Measurements from ENCODE around the gene NAXD. TPM values are rescaled to one million over a fixed set of nuclear protein-coding genes. Genes with fewer than 3 reads are reported as not detected.
A peak's percentile ranks its signal among the peaks of the same experiment; 100 is the strongest.

NAXD gene
- total and polyA plus RNA-seq, 12 donors = 48.5 to 107 (median 62.9) TPM

DNA sequence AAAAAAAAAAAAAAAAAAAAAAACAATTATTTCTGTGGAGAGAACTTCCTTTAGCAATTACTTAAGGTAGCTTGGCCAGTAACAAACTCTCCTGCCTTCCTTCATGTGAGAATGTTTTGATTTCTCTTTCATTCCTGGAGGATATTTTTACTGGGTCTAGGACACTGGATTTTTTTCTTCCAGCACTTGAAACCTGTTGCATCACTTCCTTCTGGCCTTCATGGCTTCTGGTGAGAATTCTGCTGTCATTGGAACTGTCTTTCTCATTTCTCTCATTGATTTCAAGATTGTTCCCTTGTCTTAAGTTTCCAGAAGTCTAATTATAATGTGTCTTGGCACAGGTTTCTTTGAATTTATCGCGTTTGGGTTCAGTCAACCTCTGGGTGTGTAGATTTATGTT, 34.5 kb upstream of the NAXD start:
- no peaks in the 10 kb centered on the region for H3K9me3 ChIP-seq (replicated peaks in 1 of 3)
- H3K27ac ChIP-seq = no peak overlapping the region
- H3K27me3 ChIP-seq = no peaks in the 10 kb centered on the region
- no peaks in the 10 kb centered on the region for H3K36me3 ChIP-seq (replicated peaks in 1 of 2)
- intact Hi-C loops (cut with DNase I) = no loop called here
- no peak for TF ChIP-seq POLR2A (IDR thresholded peaks at IDR 0.05)
- TF ChIP-seq, protein P1, sequence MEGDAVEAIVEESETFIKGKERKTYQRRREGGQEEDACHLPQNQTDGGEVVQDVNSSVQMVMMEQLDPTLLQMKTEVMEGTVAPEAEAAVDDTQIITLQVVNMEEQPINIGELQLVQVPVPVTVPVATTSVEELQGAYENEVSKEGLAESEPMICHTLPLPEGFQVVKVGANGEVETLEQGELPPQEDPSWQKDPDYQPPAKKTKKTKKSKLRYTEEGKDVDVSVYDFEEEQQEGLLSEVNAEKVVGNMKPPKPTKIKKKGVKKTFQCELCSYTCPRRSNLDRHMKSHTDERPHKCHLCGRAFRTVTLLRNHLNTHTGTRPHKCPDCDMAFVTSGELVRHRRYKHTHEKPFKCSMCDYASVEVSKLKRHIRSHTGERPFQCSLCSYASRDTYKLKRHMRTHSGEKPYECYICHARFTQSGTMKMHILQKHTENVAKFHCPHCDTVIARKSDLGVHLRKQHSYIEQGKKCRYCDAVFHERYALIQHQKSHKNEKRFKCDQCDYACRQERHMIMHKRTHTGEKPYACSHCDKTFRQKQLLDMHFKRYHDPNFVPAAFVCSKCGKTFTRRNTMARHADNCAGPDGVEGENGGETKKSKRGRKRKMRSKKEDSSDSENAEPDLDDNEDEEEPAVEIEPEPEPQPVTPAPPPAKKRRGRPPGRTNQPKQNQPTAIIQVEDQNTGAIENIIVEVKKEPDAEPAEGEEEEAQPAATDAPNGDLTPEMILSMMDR (IDR thresholded peaks at IDR 0.05) = no peak
- H3K4me1 ChIP-seq (replicated peaks in 1 of 2) = peaks cover 0 to 2% of the 10 kb centered on the region in 2 donors
- WGBS, 4 donors = 39 to 51% (median 39%) methylated on average over 2 of the region's 2 CpGs
- peak in 1 of 7 donors; percentile 15 for DNase-seq
- H3K4me3 ChIP-seq = no peak overlapping the region

DNA sequence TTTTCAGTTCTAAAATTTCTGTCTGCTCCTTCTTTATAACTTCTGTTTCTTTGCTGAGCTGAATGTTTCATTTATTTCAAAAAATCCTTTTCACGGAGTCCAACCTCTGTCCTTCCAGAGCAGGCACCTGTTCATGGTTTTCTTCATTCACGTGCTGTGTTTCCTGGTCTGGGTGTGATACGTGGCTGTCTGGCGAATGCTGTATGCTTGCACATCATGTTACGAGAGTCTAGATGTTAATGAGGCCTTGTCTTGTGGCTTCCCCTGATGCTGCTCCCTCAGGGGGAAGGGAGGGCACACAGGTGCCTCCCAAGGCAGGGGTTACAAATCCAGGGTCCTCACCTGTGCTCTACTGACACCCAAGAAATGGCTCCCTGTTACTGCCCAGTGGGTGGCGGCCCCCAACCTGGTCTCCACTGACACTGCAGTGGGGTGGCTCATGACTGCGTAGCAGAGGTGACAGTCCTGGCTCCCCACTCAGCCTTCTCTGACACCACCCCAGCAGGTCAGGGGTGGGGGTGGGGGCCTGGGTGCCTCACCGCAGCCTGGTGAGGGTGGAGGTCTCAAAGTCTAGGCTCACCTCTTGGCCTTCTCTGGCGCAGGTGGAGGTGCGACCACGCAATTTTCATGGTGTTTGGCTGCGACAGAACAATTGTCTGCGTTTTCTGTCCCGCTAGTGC, 33.7 kb upstream of the NAXD start:
- peak in 1 of 7 donors; percentile 13 for DNase-seq
- no peaks in the 10 kb centered on the region for H3K9me3 ChIP-seq (replicated peaks in 1 of 3)
- no peak overlapping the region for H3K4me3 ChIP-seq
- no peaks in the 10 kb centered on the region for H3K27me3 ChIP-seq
- no peaks in the 10 kb centered on the region for H3K4me1 ChIP-seq (replicated peaks in 1 of 2)
- H3K27ac ChIP-seq = no peak overlapping the region
- 84 to 93% (median 92%) methylated on average over 13 to 14 of the region's 14 CpGs for WGBS, 4 donors
- intact Hi-C loops (cut with DNase I) = no loop called here
- no peak for TF ChIP-seq POLR2A (IDR thresholded peaks at IDR 0.05)
- TF ChIP-seq, protein P1 (IDR thresholded peaks at IDR 0.05) = no peak
- no peaks in the 10 kb centered on the region for H3K36me3 ChIP-seq (replicated peaks in 1 of 2)

DNA sequence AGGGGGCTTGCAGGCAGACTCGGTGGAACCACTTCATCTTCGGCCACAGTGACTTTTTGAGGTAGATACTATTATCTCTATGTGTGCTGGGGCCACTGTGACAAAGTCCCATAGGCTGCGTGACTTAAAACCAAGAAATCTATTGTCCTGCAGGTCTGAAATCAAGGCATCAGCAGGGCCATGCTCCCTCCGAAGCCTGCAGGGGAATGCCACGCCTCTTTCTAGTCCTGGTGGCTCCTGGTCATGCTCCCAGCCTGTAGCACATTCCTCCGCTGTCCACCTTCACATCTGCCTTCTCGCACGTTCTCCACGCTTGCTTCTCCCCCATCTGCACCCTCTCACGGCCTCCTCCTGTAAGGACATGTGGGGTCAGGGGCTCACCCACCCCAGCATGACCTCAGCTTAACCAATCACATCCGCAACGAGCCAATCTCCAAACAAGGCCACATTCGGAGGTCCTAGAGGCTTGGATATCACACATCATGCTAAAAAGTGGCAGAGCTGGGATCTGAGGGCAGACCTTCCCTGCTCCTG, 32.9 kb upstream of the NAXD start:
- 89 to 93% (median 91%) methylated on average over 13 of the region's 13 CpGs for WGBS, 4 donors
- H3K27ac ChIP-seq = no peak overlapping the region
- DNase-seq = peak in 1 of 7 donors; percentile 13

DNA sequence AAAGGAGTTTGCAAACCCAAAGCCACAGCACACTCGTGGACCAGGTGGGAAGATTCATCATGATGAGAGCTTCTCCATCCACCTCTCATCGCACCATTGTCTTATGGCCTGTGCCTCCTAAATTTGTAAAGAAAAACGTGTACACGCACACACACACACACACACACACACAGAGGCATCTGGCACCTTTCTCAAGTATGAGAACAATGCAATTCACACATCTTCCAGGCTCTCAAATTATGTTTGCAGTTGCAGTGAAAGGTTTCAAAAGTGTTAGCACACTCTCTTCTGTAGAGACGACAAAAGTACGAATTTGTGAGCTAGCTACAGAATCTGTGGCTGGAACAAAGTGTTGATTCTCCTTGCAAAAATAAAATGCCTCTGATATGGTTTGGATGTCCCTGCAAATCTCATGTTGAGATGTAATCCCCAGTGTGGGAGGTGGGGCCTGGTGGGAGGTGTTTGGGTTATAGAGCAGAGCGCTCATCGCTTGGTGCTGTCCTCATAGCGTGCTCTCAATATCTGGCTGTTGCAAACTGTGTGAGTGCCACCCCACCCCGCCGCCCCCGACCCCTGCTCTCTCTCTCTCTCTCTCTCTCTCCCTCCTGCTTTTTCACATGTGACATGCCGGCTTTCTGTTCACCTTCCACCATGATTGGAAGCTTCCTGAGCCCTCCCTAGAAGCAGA, 32.0 kb upstream of the NAXD start:
- DNase-seq = no peak
- Histone ChIP-seq H3K36me3 (replicated peaks in 1 of 2) (no peaks in the 10 kb centered on the region), H3K27ac (no peak overlapping the region), H3K27me3 (no peaks in the 10 kb centered on the region), H3K4me1 (replicated peaks in 1 of 2) (no peaks in the 10 kb centered on the region), H3K9me3 (replicated peaks in 1 of 3) (no peaks in the 10 kb centered on the region), H3K4me3 (no peak overlapping the region)
- TF ChIP-seq POLR2A (IDR thresholded peaks at IDR 0.05) = no peak
- TF ChIP-seq, protein P1 (IDR thresholded peaks at IDR 0.05) = no peak
- intact Hi-C loops (cut with DNase I) = no loop called here
- WGBS, 4 donors = 89 to 92% (median 90%) methylated on average over 11 to 13 of the region's 13 CpGs

More for the DNA sequence above, 32.9 kb upstream of the NAXD start:
- no peak for TF ChIP-seq POLR2A (IDR thresholded peaks at IDR 0.05)
- TF ChIP-seq, protein P1 (IDR thresholded peaks at IDR 0.05) = no peak
- H3K9me3 ChIP-seq (replicated peaks in 1 of 3) = no peaks in the 10 kb centered on the region
- H3K36me3 ChIP-seq (replicated peaks in 1 of 2) = no peaks in the 10 kb centered on the region
- intact Hi-C loops (cut with DNase I) = no loop called here
- H3K4me3 ChIP-seq = no peak overlapping the region
- no peaks in the 10 kb centered on the region for H3K4me1 ChIP-seq (replicated peaks in 1 of 2)
- H3K27me3 ChIP-seq = no peaks in the 10 kb centered on the region
